ENCODE data around the gene KLF13. TPM values are rescaled to one million over a fixed set of nuclear protein-coding genes. Genes with fewer than 3 reads are reported as not detected.

KLF13 gene
- total RNA-seq, 1 experiment from 2014 or later = 78.6 TPM

GRCh38 chr15:31306426-31307269 lies 20.0 kb upstream of the KLF13 start:
- Histone ChIP-seq H3K27me3 (ENCODE audit: control insufficient read depth, insufficient read depth, low read length) (no peaks in the 10 kb centered on the region), H3K36me3 (ENCODE audit: control insufficient read depth, insufficient read depth, low read length) (no peaks in the 10 kb centered on the region), H3K9me3 (ENCODE audit: control insufficient read depth, insufficient read depth, low read depth, low read length) (no peaks in the 10 kb centered on the region), H3K27ac (ENCODE audit: low read length) (no peak overlapping the region), H3K4me3 (ENCODE audit: low read depth in 2 of 2, low read length in 2 of 2) (no peak overlapping the region), H3K4me1 (ENCODE audit: control insufficient read depth, insufficient read depth, low read length) (peaks cover 5% of the 10 kb centered on the region; the same call in 1 of the 2 replicates)
- in situ Hi-C loops (cut with HindIII; ENCODE audit: low pct_unique_long_range_greater_than_20kb, low sequenced_read_pairs) (no loop called here), intact Hi-C loops (cut with micrococcal nuclease; ENCODE audit: unreplicated experiment) (no loop called here)
- POLR2A ChIA-PET = no interaction called here
- no TSS peak for BruUV-seq (replicated peaks)
- ATAC-seq (no peak), DNase-seq (ENCODE audit: low read depth, low spot score) (no peak)
- CTCF ChIA-PET = interaction anchor here (0.6 kb wide), 1 partner anchor 29 kb away, joined by 3 read pairs; no protein-coding TSS in a partner anchor
- TF ChIP-seq TCF7L2 (IDR thresholded peaks at IDR 0.05; ENCODE audit: low read depth, low read length) = no peak
- no peak for TF ChIP-seq SIN3A (IDR thresholded peaks at IDR 0.05; ENCODE audit: borderline replicate concordance, insufficient read depth, low read depth, low read length)
- no peak for TF ChIP-seq CTCF (IDR thresholded peaks at IDR 0.05)
- TF ChIP-seq REST (IDR thresholded peaks at IDR 0.05; ENCODE audit: insufficient read depth in 1 of 2, low read depth in 2 of 2, low read length in 1 of 2) = no peak
- no peak for TF ChIP-seq POLR2AphosphoS5 (IDR thresholded peaks at IDR 0.05; ENCODE audit: low read depth, low read length)

- Histone ChIP-seq H3K4me3 (ENCODE audit: low read depth in 2 of 2, low read length in 2 of 2) (no peak overlapping the region), H3K4me1 (ENCODE audit: control insufficient read depth, insufficient read depth, low read length) (peaks cover 5% of the 10 kb centered on the region; the same call in 1 of the 2 replicates), H3K9me3 (ENCODE audit: control insufficient read depth, insufficient read depth, low read depth, low read length) (no peaks in the 10 kb centered on the region), H3K27ac (ENCODE audit: low read length) (no peak overlapping the region), H3K36me3 (ENCODE audit: control insufficient read depth, insufficient read depth, low read length) (no peaks in the 10 kb centered on the region), H3K27me3 (ENCODE audit: control insufficient read depth, insufficient read depth, low read length) (no peaks in the 10 kb centered on the region)
- ATAC-seq (no peak), DNase-seq (ENCODE audit: low read depth, low spot score) (no peak)
- TF ChIP-seq SIN3A (IDR thresholded peaks at IDR 0.05; ENCODE audit: borderline replicate concordance, insufficient read depth, low read depth, low read length) = no peak
- no peak for TF ChIP-seq REST (IDR thresholded peaks at IDR 0.05; ENCODE audit: insufficient read depth in 1 of 2, low read depth in 2 of 2, low read length in 1 of 2)
- no peak for TF ChIP-seq CTCF (IDR thresholded peaks at IDR 0.05)
- no peak for TF ChIP-seq POLR2AphosphoS5 (IDR thresholded peaks at IDR 0.05; ENCODE audit: low read depth, low read length)
- no peak for TF ChIP-seq TCF7L2 (IDR thresholded peaks at IDR 0.05; ENCODE audit: low read depth, low read length)
- BruUV-seq (replicated peaks) = no TSS peak
- in situ Hi-C loops (cut with HindIII; ENCODE audit: low pct_unique_long_range_greater_than_20kb, low sequenced_read_pairs) = no loop called here
- POLR2A ChIA-PET = no interaction called here
- CTCF ChIA-PET = interaction anchor here (0.6 kb wide), 1 partner anchor 28 kb away, joined by 3 read pairs; no protein-coding TSS in a partner anchor
- intact Hi-C loops (cut with micrococcal nuclease; ENCODE audit: unreplicated experiment) = no loop called here
These were observed 19.1 kb upstream of the KLF13 start for GRCh38 chr15:31307270-31308184.
